GM19035 (cell line): ENCODE data around the gene POMT1.
"Not testable (repeated sequence)": the region's sequence is repeated elsewhere in the genome, so short reads cannot be mapped to it uniquely, and the experiment has no call there.

Experiments
- ATAC-seq: cut with Tn5 transposase; IDR thresholded peaks from one replicate; pipeline ENCODE4 v1.9.1; 2021; ENCODE audit not compliant: unreplicated experiment

POMT1 gene

DNA sequence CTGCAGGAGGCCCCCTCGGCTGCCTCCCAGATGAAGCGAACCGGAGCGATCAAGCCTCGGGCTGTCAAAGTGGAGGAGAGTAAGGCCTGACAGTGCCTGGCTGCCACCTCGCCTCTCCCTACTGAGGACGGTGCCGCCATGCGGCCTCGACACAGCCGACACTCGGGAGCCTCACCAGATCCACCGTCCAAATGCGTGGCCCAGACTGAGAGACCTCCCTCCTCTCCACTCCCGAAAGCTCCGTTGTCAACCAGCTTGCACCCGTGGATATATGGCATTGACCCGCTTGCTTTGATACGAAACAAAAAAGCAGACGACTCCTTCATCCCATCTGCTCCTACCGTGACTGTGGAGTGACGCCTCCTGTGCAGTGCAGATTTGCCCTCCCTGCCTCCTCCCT is 6.9 kb upstream of the POMT1 start:
- ATAC-seq: no peak

DNA sequence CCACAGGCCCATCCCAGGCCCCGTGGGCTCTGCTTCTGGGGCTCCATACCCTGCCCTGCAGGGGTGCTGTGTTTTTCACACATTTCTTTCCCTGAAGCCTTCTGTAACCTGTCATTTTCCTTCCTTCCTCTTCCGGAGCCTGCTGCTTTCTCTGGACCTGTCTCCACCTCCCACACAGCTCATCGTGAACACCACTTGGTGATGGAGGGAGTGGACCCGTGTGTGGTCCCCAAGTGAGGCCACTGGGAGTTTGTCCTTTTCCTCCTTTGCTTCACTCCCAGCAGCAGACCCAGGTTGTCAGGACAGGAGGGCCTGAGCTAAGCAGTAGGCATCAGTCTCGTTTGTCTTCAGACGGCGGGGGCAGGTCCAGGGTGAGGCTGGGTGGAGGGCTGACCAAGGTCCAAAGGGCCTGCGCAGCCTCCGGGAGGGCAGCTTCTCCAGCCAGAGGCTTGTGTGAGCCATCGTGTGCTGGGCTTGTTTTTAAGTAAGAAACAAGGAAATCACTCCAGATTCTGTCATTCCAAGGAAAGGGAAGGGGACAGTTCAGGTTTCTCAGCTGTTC is 5.8 kb upstream of the POMT1 start:
- ATAC-seq: no peak

DNA sequence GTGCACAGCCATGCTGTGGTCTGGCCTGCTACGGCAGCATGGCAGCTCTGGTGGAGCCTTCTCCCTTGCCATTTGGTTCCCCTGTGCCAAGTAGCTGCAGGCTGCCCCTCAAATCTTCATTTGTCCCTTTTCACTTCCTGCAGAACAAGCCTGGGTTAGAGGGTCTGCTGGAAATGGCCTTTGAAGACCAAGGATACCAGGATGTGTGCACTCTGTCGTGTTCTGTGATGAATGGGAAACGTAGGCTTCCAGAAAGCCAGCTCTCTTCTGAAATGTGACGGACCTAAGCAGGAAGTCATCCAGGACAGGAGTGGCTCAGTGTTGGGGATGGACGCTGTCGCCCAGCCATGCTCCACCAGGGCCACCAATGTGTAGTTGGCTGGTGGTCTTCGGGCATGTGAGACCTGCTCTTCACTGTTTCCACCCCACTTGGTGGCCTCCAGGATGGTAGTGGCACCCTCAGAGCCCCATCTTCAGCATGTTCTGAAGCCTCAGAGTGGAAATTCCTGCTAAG is 3.4 kb upstream of the POMT1 start:
- no peak for ATAC-seq

DNA sequence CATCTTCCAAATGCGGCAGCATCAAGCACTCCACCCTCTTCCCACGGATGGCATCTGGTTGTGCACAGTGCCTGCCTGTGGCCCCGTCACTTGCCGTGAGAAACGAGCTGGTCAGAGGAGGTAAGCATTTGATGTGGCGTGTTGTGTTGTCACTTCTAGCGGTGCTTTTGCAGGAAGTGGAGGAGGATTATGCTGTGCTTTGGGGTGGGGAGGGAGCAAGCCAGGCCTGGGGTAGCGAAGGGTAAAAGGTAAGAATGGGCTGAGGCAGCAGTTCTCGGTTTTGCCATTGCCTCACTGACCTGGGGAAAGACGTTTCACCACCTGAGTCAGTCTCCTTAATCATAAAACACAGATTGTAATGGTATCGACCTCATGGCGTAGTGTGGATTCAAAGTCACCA is 2.3 kb upstream of the POMT1 start:
- ATAC-seq: no peak

DNA sequence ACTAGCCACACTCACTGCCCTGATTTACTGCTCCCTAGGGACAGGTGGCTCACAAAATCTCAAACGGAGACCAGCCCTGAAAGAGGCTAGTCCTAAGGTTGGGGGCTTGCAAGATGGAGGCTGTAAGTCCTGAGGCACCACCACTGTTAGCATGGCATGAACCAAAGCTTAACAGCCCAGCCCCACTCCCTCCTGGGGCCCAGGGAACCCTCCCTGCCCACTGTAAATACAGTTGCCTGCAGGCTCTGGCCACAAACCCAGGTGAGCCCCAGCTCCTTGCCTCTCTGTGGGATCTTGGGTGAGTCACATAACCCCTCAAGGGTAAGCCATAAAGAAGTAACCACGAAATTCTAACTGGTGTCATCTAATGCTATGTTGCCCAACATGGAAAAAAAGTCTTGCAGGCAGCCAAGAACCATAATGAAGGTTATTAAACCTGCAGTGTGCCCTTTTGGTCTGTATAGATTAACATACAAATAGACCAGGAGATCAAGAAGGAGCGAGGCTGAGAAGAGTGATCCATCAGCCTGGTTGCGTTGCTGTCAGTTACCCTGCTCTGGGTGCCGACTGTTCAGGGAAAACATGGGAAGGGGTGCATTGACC is 1.7 kb upstream of the POMT1 start:
- no peak for ATAC-seq

DNA sequence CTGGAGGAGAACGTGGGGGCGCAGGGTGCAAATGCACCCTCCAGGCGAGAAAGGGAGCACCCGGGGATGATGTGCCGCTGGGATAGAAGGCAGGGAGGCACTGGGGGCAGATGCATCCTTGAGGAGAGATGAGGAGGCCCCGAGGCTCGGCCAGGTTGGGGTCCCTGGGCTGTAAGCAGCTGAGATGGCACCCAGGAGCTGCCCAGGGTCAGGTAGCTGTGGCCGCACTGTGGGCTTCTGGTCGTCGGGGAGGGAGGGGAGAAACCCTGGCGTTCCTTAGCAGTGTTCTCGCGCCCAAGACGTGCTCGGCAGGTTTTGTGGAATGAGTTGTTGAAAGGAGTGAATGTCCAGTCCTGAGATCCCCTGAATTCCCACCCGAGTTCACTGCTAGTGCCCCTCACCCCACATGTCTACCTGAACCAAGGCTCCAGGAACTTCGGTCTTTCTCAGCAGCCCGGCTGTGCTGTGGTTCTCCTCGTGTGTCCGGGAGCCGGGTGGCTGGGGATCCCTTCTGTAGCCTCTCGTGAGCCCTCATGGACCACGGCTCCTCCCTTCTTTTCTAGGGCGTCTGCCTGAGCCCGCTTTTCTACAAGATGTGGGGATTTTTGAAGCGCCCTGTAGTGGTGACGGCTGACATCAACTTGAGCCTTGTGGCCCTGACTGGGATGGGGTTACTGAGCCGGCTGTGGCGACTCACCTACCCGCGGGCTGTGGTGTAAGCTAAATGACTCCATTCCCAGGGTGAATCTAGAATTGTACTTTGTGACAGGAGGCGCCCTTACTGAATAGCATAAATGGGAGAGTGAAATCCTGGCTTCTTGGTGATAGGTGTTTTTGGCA is 1.1 kb downstream of the POMT1 start:
- no peak for ATAC-seq

DNA sequence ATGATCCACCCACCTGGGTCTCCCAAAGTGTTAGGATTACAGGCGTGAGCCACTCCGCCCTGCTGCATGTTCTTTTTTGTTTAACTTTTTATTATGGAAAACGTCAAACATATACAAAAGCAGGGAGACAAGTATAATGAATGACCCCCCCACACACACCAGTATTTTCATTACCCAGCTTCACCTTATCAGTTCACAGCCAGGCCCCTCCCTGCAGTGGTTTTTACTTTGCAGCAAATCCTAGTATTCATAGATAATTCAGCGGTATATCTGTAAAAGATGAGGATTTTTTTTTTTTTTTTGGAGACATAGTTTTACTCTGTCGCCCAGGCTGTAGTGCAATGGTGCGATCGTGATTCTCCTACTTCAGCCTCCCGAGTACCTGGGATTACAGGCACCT is 2.3 kb downstream of the POMT1 start:
- no peak for ATAC-seq

DNA sequence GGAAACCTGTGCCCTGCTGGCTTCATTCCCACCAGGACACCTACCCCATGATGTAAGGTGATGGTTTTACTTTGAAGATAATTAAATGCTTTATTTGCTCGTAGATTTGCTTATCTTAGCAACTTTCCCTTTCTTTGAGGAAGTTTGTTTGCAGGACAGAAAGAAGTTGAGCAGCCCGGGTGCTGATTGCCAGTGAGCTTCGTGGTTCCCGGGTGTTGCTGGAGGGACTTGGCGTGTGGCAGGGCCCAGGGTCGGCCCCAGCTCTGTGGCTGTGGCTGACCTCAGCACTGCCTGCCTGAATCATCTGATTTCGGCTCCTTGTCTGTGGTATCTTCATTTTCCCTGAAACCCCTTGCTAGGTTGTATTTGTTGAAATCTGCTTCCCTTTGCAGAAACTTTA is 8.7 kb downstream of the POMT1 start:
- no peak for ATAC-seq

DNA sequence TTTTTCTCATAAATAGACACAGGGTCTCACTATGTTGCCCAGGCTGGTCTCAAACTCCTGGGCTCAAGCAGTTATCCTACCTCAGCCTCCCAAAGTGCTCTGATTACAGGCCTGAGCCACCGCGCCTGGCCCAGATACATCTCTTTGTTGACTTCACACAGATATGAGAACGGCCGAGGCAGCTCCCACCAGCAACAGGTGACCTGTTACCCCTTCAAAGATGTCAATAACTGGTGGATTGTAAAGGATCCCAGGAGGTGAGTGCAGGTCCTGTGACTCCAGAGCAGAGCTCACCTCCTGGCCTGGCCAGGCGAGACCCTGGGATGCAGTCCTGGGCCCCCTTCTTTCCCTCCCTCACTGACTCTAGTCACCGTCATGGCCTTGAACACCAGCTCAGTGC is 9.2 kb downstream of the POMT1 start:
- ATAC-seq: no peak

DNA sequence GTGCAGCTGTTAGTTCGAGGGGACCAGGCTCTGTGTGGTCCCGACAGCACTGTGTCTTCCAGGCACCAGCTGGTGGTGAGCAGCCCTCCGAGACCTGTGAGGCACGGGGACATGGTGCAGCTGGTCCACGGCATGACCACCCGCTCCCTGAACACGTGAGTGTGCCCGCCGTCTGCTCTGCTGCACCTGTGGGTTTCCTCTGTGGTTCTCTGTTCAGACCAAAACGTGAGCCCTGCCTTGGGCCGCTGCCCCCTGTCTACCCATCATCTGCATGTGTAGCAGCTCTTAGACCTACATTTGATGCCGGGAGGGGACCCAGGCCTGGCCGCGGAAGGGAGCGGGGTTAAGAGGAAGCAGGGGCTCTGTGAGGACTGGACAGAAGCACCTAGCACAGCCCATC is 10.5 kb downstream of the POMT1 start:
- no peak for ATAC-seq

DNA sequence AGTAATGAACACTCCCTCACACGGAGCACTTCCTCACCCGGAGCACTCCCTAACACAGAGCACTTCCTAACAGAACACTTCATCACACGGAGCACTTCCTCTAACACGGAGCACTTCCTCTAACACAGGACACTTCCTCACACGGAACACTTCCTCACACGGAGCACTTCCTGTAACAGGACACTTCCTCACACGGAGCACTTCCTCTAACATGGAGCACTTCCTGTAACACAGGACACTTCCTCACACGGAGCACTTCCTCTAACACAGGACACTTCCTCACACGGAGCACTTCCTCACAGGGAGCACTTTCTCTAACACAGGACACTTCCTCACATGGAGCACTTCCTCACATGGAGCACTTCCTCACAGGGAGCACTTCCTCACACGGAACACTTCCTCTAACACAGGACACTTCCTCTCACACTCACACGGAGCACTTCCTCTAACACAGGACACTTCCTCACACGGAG is 12.9 kb downstream of the POMT1 start:
- ATAC-seq: not testable (repeated sequence)

DNA sequence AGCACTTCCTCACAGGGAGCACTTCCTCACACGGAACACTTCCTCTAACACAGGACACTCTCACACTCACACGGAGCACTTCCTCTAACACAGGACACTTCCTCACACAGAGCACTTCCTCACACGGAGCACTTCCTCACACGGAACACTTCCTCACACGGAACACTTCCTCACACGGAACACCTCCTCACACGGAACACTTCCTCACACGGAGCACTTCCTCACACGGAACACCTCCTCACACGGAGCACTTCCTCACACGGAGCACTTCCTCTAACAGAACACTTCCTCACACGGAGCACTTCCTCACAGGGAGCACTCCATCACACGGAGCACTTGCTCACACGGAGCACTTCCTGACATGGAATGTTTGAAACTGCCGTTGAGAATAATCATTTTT is 13.4 kb downstream of the POMT1 start:
- no peak for ATAC-seq

DNA sequence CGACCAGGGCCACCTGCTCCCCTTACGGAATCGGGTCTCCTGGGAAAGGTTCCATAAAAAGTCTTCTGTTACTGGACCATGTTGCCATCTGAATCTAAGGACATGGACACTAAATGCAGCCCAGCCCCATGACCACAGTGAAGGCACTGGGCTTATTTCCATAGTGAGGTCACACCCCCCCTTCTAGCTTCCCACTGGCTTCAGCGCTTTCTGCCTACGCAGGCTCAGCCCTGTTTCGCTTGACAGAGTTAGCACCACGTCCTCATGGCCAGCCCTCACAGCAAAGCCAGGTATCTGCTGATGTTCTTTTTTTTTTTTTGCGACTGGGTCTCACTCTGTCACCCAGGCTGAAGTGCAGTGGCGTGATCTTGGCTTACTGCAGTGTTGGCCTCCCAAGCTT is 14.2 kb downstream of the POMT1 start:
- no peak for ATAC-seq

DNA sequence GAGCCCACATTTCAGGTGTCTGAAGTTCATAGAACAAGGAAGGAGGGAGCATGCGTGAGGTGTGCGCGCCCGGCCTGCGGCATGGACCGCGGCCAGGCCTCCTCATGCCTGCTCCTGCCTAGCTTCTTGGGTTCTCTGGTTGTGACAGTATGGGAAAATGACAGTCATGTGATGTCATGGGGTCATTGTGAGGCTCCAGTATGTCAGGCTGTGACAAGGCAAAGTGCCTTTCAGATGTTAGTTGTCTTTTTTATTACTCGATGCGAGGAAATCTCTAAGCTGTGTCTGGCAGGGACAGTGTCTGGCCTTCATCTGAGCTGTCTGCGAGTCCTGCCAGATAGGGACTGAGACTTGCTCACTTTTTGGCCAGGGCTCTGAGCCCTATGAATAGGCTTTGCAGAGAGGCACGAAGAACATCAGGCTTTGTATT is 15.1 kb downstream of the POMT1 start:
- ATAC-seq: no peak

DNA sequence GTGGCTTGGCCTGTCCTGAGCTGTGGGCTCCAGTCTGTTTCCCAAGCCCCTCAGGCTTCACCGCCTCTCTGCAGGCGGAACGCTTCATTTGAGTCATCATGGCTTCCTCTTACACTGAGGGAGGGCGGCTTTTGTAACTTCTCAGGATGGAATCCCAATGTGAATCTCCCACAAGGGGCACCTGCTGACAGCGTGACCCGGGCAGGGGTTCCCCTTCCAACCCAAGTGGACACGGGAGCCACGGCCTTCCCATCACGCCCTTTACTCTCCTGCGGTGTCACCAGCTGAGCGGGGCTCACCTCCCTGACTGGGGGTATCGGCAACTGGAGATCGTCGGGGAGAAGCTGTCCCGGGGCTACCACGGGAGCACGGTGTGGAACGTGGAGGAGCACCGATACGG is 15.8 kb downstream of the POMT1 start:
- no peak for ATAC-seq

DNA sequence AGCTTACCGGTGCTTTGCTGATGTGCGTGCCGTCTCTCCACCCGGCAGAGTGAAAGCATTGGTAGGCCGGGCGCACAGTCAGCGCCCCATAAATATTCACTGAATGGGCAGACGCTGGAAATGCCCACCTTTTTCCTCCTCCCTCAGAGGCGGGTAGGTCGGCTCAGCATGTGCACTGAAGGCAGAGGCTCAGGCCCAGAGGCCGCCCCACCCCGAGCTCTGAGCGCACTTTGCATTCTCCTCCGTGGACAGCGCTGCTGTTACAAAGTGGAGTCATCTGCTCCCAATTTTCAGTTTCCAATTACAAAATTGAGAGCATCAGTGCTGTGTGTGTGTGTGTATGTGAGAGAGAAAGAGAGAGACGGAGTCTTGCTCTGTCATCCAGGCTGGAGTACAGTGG is 17.8 kb downstream of the POMT1 start:
- ATAC-seq: no peak

DNA sequence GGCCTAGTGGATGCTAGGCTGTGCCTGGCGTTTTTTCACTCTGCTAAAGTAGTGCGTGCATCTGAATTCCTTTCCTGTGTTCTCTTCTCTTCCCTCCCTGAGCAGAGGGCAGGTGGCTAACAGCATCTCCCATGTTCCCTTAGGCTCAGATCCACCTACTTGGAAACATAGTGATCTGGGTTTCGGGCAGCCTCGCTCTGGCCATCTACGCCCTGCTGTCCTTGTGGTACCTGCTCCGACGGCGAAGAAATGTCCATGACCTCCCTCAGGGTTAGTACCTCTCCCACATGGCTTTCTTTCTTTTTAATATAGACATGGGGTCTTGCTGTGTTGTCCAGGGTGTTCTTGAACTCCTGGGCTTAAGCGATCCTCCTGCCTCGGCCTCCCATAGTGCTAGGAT is 18.5 kb downstream of the POMT1 start:
- ATAC-seq: no peak

DNA sequence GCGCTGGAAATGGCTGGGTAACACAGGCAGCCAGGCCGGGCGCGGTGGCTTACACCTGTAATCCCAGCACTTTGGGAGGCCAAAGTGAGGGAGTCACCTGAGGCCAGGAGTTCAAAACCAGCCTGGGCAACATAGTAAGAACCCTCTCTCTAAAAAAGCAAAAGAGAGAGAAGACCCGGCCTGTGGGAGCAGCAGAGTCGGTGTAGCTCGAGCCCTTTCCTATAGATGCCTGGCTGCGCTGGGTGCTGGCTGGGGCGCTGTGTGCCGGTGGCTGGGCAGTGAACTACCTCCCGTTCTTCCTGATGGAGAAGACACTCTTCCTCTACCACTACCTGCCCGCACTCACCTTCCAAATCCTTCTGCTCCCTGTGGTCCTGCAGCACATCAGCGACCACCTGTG is 19.1 kb downstream of the POMT1 start:
- no peak for ATAC-seq

DNA sequence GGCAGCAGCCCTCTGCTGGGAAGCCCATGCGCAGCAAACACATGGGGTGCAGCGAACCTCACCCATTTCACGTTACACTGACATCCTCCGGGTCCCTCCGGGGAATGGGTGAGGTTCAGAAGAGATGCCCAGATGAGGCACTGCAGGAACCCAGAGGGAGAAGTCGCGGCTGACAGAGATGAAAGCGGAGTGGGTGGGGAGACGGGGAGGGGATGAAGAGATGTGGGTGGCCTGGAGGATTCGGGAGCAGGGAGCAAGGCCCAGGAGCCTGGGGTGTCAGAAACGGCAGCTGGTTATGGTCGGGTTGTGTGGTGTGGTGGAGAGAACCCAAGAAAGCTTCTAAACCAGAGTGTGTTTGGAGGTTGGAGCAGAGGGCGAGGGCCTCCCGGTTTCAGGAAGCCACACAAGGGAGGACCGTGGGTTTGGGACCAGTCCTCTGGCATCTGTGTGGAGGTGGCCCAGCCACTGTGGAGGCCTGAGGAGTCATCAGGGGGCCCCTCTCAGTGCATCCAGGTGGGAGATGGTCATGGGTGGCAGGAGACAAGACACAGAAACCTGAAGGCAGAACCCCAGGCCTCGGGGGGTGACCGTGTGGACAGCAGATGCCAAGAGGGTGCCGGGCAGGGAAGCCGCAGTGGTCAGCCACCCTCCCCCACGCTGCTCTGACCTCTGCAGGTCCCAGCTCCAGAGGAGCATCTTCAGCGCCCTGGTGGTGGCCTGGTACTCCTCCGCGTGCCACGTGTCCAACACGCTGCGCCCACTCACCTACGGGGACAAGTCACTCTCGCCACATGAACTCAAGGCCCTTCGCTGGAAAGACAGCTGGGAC is 19.8 kb downstream of the POMT1 start:
- no peak for ATAC-seq

DNA sequence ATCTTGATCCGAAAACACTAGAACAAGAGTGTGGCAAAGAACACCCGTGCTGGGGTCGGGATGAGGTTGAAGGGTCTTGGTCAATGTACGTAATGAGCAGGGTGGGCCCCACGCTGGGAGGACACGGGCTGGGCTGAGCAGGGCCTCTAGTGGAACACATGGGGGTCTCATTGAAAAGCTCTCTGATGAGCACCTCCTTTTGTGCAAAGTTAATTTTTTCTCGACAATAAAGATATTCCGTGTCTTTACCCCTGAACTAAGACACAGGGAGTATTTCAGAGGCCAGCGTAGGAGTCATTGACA is 20.3 kb downstream of the POMT1 start:
- no peak for ATAC-seq
